ENCODE measurements around the gene SLC35A3. TPM values are rescaled to one million over a fixed set of nuclear protein-coding genes. Genes with fewer than 3 reads are reported as not detected.

Gene SLC35A3
- total and polyA plus RNA-seq, 10 of the 15 experiments (the other 5 are each of a cell fraction or from before 2014, with no cell fraction given): 3.6 to 24.3 (median 15.4) TPM

- TF ChIP-seq MLLT1 (IDR thresholded peaks at IDR 0.05): no peak
- TF ChIP-seq EZH2 (IDR thresholded peaks at IDR 0.05; ENCODE audit: borderline replicate concordance, control insufficient read depth, low read depth, low read length): no peak
- TF ChIP-seq MEF2A (IDR thresholded peaks at IDR 0.05; ENCODE audit: insufficient read depth, low read depth, low read length): no peak
- no peak for TF ChIP-seq MTA3 (IDR thresholded peaks at IDR 0.05; ENCODE audit: borderline replicate concordance, low read length)
- no peak for TF ChIP-seq ELK1 (IDR thresholded peaks at IDR 0.05; ENCODE audit: low read depth, low read length)
Observed at GRCh38 chr1:100035214-100035613, 65.4 kb downstream of the SLC35A3 start (continued).

GRCh38 chr1:100036718-100037655, 67.2 kb downstream of the SLC35A3 start:
- ATAC-seq: peak; percentile 8
- DNase-seq (ENCODE audit: low read depth, low spot score): no peak
- 16% methylated on average over 11 of the region's 11 CpGs for WGBS (ENCODE audit: insufficient coverage, insufficient replicate concordance, low lambda C conversion rate, missing lambda C conversion rate)
- Histone ChIP-seq H3K9ac (ENCODE audit: control insufficient read depth, insufficient read depth, low read length) (peak overlapping the region; percentile 96), H3K9me3 (replicated peaks; ENCODE audit: control insufficient read depth, insufficient read depth, low read length) (no peaks in the 10 kb centered on the region; the same call in 2 of the 3 replicates), H3K79me2 (ENCODE audit: control insufficient read depth, insufficient read depth, low read length) (peaks cover 69% of the 10 kb centered on the region), H3K4me2 (ENCODE audit: control insufficient read depth, insufficient read depth) (peak overlapping the region; percentile 99), H3K27me3 (replicated peaks in 1 of 2; ENCODE audit: control insufficient read depth in 2 of 2, insufficient read depth in 2 of 2, low read length in 1 of 2) (no peaks in the 10 kb centered on the region), H2AFZ (ENCODE audit: control insufficient read depth, low read depth, low read length) (peak overlapping the region; percentile 83), H4K20me1 (ENCODE audit: control insufficient read depth, insufficient read depth) (no peaks in the 10 kb centered on the region), H3K36me3 (ENCODE audit: control insufficient read depth in 2 of 2, insufficient read depth in 2 of 2, low read length in 1 of 2) (peaks cover 0 to 2% of the 10 kb centered on the region in 2 experiments; a peak in 1 of 4 replicates), H3K27ac (ENCODE audit: control insufficient read depth, insufficient read depth) (peak overlapping the region; percentile 97), H3K4me1 (ENCODE audit: control insufficient read depth, insufficient read depth, low read length) (peaks cover 12% of the 10 kb centered on the region), H3K4me3 (peak overlapping the region; percentile 92)
- TSS peak; percentile 91 for BruUV-seq (replicated peaks)
- intact Hi-C loops (cut with micrococcal nuclease; ENCODE audit: unreplicated experiment): loop anchor here (5.0 to 10.0 kb wide), 6 partner anchors 65 to 498 kb away; partner anchors contain the start of genes CDC14A, DBT, GPR88 and RTCA
- POLR2A ChIA-PET: interaction anchor here (0.7 to 4.1 kb wide), 10 partner anchors 9 to 251 kb away, joined by 3 to 41 read pairs (median 3); partner anchors contain the start of genes SASS6, SLC35A3 and TRMT13
- RAD21 ChIA-PET (ENCODE audit: unreplicated experiment): interaction anchor here (0.8 to 1.8 kb wide), 7 partner anchors 12 to 422 kb away, joined by 3 to 8 read pairs (median 4); partner anchors contain the start of gene CDC14A
- in situ Hi-C loops (cut with MboI): loop anchor here (5.0 kb wide), 1 partner anchor 230 kb away; no protein-coding TSS in a partner anchor
- SMC1A ChIA-PET (ENCODE audit: uncharacterized antibody, unreplicated experiment): interaction anchor here (0.6 to 2.3 kb wide), 14 partner anchors 8 to 832 kb away, joined by 3 to 9 read pairs (median 4); partner anchors contain the start of genes RTCA, SASS6 and TRMT13
- CTCF ChIA-PET: interaction anchor here (0.6 to 1.7 kb wide), 5 partner anchors 11 to 419 kb away, joined by 3 to 6 read pairs (median 4); no protein-coding TSS in a partner anchor
- peak; percentile 79 for FAIRE-seq
- TF ChIP-seq ZBTB33 (IDR thresholded peaks at IDR 0.05) (peak; percentile 67; the same call in 1 of the 2 replicates), YY1 (IDR thresholded peaks at IDR 0.05; ENCODE audit: low read depth, low read length) (0 out of 2 replicates have a peak, but pooled peaks have one; percentile 32), ZBTB40 (IDR thresholded peaks at IDR 0.05; ENCODE audit: borderline replicate concordance) (peak; percentile 54; the same call in 1 of the 2 replicates), DPF2 (IDR thresholded peaks at IDR 0.05) (no peak)
